RWPE2 (cell line): Measurements from ENCODE around the gene RIPK4.

Source experiments
- ATAC-seq: fragments of 200-7000 bp; cut with Tn5 transposase; 3 replicates; pipeline ENCODE4 v1.9.1; 2021; ENCODE audit warnings: low read depth
- DNase-seq: peaks from one replicate; pipeline ENCODE4 v3.0.0-alpha.2; 2020; ENCODE audit warnings: low spot score
- H3K27ac ChIP-seq: fragments of 450-650 bp; 2 replicates; pipeline ENCODE4 v1.5.1; 2017; ENCODE audit warnings: mild to moderate bottlenecking; ENCODE audit not compliant: poor library complexity, severe bottlenecking
- H3K27me3 ChIP-seq: fragments of 250-450 bp; sonication (Bioruptor Pico); 2 replicates; pipeline ENCODE4 v1.5.1; 2021; ENCODE audit warnings: mild to moderate bottlenecking, moderate library complexity; ENCODE audit not compliant: insufficient read depth, poor library complexity, severe bottlenecking
- H3K36me3 ChIP-seq: fragments of 250-450 bp; sonication (Bioruptor Pico); 2 replicates; pipeline ENCODE4 v1.5.1; 2020; ENCODE audit warnings: low read depth, mild to moderate bottlenecking, moderate library complexity
- H3K4me1 ChIP-seq: fragments of 250-450 bp; sonication (Bioruptor Pico); 2 replicates; pipeline ENCODE4 v1.5.1; 2021; ENCODE audit warnings: mild to moderate bottlenecking, moderate library complexity; ENCODE audit not compliant: insufficient read depth, poor library complexity, severe bottlenecking
- H3K4me3 ChIP-seq: fragments of 250-450 bp; sonication (Bioruptor Pico); 2 replicates; pipeline ENCODE4 v1.5.1; 2021; ENCODE audit warnings: mild to moderate bottlenecking, moderate library complexity; ENCODE audit not compliant: severe bottlenecking
- H3K9me3 ChIP-seq: fragments of 250-450 bp; sonication (Bioruptor Pico); 2 replicates; pipeline ENCODE4 v1.5.1; 2021; ENCODE audit warnings: mild to moderate bottlenecking, moderate library complexity; ENCODE audit not compliant: severe bottlenecking
- CTCF ChIP-seq: fragments of 450-650 bp; IDR thresholded peaks from one replicate; pipeline ENCODE4 v1.5.1; 2017; ENCODE audit warnings: mild to moderate bottlenecking, moderate library complexity; ENCODE audit not compliant: poor library complexity, severe bottlenecking

Gene RIPK4

DNA sequence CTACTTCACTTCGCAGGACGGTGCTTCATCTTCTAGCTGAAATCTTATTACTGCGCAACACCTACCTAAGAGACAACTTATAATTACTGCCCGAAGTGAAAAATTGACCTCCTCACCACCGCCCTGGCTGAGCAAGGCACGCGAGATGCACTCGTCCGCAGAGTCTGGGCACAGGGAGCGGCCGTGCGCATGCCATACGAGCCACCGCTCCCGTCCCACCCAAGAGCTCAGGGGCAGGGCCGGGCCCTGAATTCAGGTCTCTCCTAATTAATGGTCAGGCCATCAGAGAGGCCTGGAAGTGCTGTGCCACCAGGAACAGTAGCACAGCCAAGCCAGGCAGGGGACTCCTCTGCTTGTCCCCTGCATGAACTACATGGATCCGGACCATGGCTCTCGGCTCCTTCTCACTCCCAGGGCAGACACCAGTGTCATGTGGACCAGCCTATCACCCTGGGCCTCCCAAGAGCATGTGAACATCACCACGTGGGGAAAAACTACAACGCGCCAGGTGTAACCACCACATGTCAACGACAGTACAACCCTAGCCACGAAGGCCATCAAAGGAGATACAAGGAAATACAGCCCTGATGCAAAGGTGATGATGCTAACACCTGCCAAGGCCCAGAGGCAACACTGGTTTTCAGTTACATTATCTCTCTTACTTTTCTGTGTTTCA lies 11.5 kb downstream of the RIPK4 start:
- no peak for DNase-seq
- Histone ChIP-seq H3K27ac (peak overlapping the region; percentile 86), H3K4me1 (peaks cover 72% of the 10 kb centered on the region), H3K9me3 (no peaks in the 10 kb centered on the region), H3K36me3 (peaks cover 76% of the 10 kb centered on the region), H3K27me3 (no peaks in the 10 kb centered on the region), H3K4me3 (no peak overlapping the region)
- TF ChIP-seq CTCF: no peak
- no peak for ATAC-seq

DNA sequence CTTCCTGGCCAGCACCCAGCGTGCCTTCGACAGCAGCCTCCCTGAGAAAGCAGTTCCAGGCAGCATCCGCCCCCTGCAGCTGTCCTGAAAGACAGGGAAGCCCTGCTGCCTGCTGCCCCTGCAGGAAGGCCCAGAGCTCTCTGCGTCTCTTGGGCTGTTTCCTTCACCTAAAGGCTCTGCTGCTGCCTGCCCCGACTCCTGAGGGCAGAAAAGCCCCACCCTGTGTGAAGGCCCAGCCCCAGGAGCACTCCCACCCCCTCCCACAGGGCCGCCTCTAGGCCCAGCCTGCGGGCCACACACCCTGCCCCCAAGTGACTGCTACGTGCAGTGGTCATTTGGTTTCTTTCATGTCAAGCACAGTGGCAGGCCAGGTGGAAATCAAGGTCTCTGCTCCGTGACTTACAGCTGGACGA lies 12.4 kb downstream of the RIPK4 start:
- Histone ChIP-seq H3K36me3 (peaks cover 85% of the 10 kb centered on the region), H3K4me1 (peaks cover 68% of the 10 kb centered on the region), H3K27me3 (no peaks in the 10 kb centered on the region), H3K4me3 (no peak overlapping the region), H3K27ac (peak overlapping the region; percentile 86), H3K9me3 (no peaks in the 10 kb centered on the region)
- no peak for TF ChIP-seq CTCF
- DNase-seq: peak; percentile 54
- no peak for ATAC-seq

- Histone ChIP-seq H3K9me3 (no peaks in the 10 kb centered on the region), H3K36me3 (peaks cover 88% of the 10 kb centered on the region), H3K4me1 (peaks cover 60% of the 10 kb centered on the region), H3K27me3 (no peaks in the 10 kb centered on the region), H3K4me3 (no peak overlapping the region), H3K27ac (peak overlapping the region; percentile 86)
- ATAC-seq: no peak
- DNase-seq: peak; percentile 27
- no peak for TF ChIP-seq CTCF
These were observed 13.6 kb downstream of the RIPK4 start for GRCh38 chr21:41753006-41753898.

DNA sequence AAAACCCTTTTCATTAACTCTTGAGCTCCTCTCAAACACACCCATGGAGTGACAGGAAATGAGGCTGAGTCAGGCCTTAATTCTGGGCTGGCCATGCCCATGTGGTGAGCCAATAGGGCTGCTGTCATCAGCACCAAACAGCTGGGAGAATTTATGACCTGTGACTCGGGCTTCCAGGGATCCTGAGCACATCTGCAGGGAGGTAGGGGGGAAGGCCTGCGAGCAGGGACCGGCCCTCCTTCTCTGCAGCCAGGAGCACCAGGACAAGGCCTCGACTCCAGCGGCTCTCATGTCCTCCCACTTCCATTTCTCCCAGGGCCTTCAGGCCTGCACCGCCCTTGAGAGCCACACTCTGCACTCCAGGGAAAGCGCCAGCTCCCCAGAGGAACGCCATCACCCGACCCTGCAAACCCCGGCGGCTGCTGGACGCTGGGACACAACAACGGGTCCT lies 14.6 kb downstream of the RIPK4 start:
- Histone ChIP-seq H3K36me3 (peaks cover 92% of the 10 kb centered on the region), H3K4me1 (peaks cover 60% of the 10 kb centered on the region)
- ATAC-seq: peak; percentile 80

More for the DNA sequence above, 14.6 kb downstream of the RIPK4 start:
- no peak for TF ChIP-seq CTCF
- DNase-seq: peak; percentile 80
- Histone ChIP-seq H3K27me3 (no peaks in the 10 kb centered on the region), H3K4me3 (no peak overlapping the region), H3K27ac (peak overlapping the region; percentile 86), H3K9me3 (no peaks in the 10 kb centered on the region)
